ENCODE measurements around the gene ANK3.

Gene ANK3

GRCh38 chr10:60310740-60311139 lies 78.9 kb downstream of the ANK3 start:
- no peak overlapping the region for H3K4me3 ChIP-seq (ENCODE audit: low read depth, low read length)
- no peak for DNase-seq (ENCODE audit: low read depth)
- TF ChIP-seq MYC (IDR thresholded peaks at IDR 0.05; ENCODE audit: low read depth, low read length) (no peak), MAX (IDR thresholded peaks at IDR 0.05; ENCODE audit: low read depth, low read length) (no peak), CTCF (IDR thresholded peaks at IDR 0.05; ENCODE audit: low read depth, low read length) (no peak), POLR2A (IDR thresholded peaks at IDR 0.05; ENCODE audit: extremely low read depth, insufficient read length) (no peak)

- no peak for DNase-seq (ENCODE audit: low read depth)
- H3K4me3 ChIP-seq (ENCODE audit: low read depth, low read length): no peak overlapping the region
- TF ChIP-seq MYC (IDR thresholded peaks at IDR 0.05; ENCODE audit: low read depth, low read length) (no peak), CTCF (IDR thresholded peaks at IDR 0.05; ENCODE audit: low read depth, low read length) (no peak)
These were observed 79.8 kb downstream of the ANK3 start for GRCh38 chr10:60309891-60310290.

GRCh38 chr10:60309371-60309770 lies 80.3 kb downstream of the ANK3 start:
- no peak overlapping the region for H3K4me3 ChIP-seq (ENCODE audit: low read depth, low read length)
- TF ChIP-seq MAX (IDR thresholded peaks at IDR 0.05; ENCODE audit: low read depth, low read length): no peak
- no peak for TF ChIP-seq CTCF (IDR thresholded peaks at IDR 0.05; ENCODE audit: low read depth, low read length)
- TF ChIP-seq MYC (IDR thresholded peaks at IDR 0.05; ENCODE audit: low read depth, low read length): no peak
- no peak for TF ChIP-seq POLR2A (IDR thresholded peaks at IDR 0.05; ENCODE audit: extremely low read depth, insufficient read length)
- DNase-seq (ENCODE audit: low read depth): no peak

GRCh38 chr10:60305380-60305892 lies 84.2 kb downstream of the ANK3 start:
- no peak for DNase-seq (ENCODE audit: low read depth)
- TF ChIP-seq MYC (IDR thresholded peaks at IDR 0.05; ENCODE audit: low read depth, low read length) (no peak), MAX (IDR thresholded peaks at IDR 0.05; ENCODE audit: low read depth, low read length) (no peak), POLR2A (IDR thresholded peaks at IDR 0.05; ENCODE audit: extremely low read depth, insufficient read length) (no peak), CTCF (IDR thresholded peaks at IDR 0.05; ENCODE audit: low read depth, low read length) (no peak)

GRCh38 chr10:60304829-60305379 lies 84.8 kb downstream of the ANK3 start:
- TF ChIP-seq MAX (IDR thresholded peaks at IDR 0.05; ENCODE audit: low read depth, low read length): no peak
- TF ChIP-seq CTCF (IDR thresholded peaks at IDR 0.05; ENCODE audit: low read depth, low read length): no peak
- no peak for TF ChIP-seq MYC (IDR thresholded peaks at IDR 0.05; ENCODE audit: low read depth, low read length)
- no peak for TF ChIP-seq POLR2A (IDR thresholded peaks at IDR 0.05; ENCODE audit: extremely low read depth, insufficient read length)
- no peak overlapping the region for H3K4me3 ChIP-seq (ENCODE audit: low read depth, low read length)
- DNase-seq (ENCODE audit: low read depth): no peak

More at GRCh38 chr10:60305380-60305892, 84.2 kb downstream of the ANK3 start:
- H3K4me3 ChIP-seq (ENCODE audit: low read depth, low read length): no peak overlapping the region

- no peak overlapping the region for H3K4me3 ChIP-seq (ENCODE audit: low read depth, low read length)
- DNase-seq (ENCODE audit: low read depth): no peak
- TF ChIP-seq CTCF (IDR thresholded peaks at IDR 0.05; ENCODE audit: low read depth, low read length) (no peak), MYC (IDR thresholded peaks at IDR 0.05; ENCODE audit: low read depth, low read length) (no peak), MAX (IDR thresholded peaks at IDR 0.05; ENCODE audit: low read depth, low read length) (no peak), POLR2A (IDR thresholded peaks at IDR 0.05; ENCODE audit: extremely low read depth, insufficient read length) (no peak)
These were observed 85.9 kb downstream of the ANK3 start for GRCh38 chr10:60303778-60304177.
